ENCODE data around the gene RGL2. TPM values are rescaled to one million over a fixed set of nuclear protein-coding genes. Genes with fewer than 3 reads are reported as not detected.

Gene RGL2
- total and polyA plus RNA-seq, 2 of the 13 experiments (the other 11 are each of a cell fraction or from before 2014, with no cell fraction given) = 22.9 to 47.4 TPM

- peak; percentile 39; the same call in 1 of the 2 replicates for TF ChIP-seq THAP9 (CRISPR knock-in tag; IDR thresholded peaks at IDR 0.05; ENCODE audit: borderline replicate concordance)
- 0 out of 2 replicates have a peak, but pooled peaks have one; percentile 7 for TF ChIP-seq ZNF367 (CRISPR knock-in tag; IDR thresholded peaks at IDR 0.05; ENCODE audit: borderline replicate concordance)
- TF ChIP-seq, protein P1, sequence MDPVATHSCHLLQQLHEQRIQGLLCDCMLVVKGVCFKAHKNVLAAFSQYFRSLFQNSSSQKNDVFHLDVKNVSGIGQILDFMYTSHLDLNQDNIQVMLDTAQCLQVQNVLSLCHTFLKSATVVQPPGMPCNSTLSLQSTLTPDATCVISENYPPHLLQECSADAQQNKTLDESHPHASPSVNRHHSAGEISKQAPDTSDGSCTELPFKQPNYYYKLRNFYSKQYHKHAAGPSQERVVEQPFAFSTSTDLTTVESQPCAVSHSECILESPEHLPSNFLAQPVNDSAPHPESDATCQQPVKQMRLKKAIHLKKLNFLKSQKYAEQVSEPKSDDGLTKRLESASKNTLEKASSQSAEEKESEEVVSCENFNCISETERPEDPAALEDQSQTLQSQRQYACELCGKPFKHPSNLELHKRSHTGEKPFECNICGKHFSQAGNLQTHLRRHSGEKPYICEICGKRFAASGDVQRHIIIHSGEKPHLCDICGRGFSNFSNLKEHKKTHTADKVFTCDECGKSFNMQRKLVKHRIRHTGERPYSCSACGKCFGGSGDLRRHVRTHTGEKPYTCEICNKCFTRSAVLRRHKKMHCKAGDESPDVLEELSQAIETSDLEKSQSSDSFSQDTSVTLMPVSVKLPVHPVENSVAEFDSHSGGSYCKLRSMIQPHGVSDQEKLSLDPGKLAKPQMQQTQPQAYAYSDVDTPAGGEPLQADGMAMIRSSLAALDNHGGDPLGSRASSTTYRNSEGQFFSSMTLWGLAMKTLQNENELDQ (CRISPR knock-in tag; IDR thresholded peaks at IDR 0.05; ENCODE audit: borderline replicate concordance) = no peak
- TF ChIP-seq NBN (conservative IDR thresholded peaks at IDR 0.05) = no peak
- peak; percentile 66 for TF ChIP-seq RBFOX2 (IDR thresholded peaks at IDR 0.05; ENCODE audit: low read depth, low read length)
- TF ChIP-seq, protein P2, sequence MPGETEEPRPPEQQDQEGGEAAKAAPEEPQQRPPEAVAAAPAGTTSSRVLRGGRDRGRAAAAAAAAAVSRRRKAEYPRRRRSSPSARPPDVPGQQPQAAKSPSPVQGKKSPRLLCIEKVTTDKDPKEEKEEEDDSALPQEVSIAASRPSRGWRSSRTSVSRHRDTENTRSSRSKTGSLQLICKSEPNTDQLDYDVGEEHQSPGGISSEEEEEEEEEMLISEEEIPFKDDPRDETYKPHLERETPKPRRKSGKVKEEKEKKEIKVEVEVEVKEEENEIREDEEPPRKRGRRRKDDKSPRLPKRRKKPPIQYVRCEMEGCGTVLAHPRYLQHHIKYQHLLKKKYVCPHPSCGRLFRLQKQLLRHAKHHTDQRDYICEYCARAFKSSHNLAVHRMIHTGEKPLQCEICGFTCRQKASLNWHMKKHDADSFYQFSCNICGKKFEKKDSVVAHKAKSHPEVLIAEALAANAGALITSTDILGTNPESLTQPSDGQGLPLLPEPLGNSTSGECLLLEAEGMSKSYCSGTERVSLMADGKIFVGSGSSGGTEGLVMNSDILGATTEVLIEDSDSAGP (CRISPR knock-in tag; IDR thresholded peaks at IDR 0.05; ENCODE audit: borderline replicate concordance) = peak; percentile 57; the same call in 1 of the 2 replicates
- TF ChIP-seq ZNF589 (CRISPR knock-in tag; conservative IDR thresholded peaks at IDR 0.05) = 0 out of 2 replicates have a peak, but pooled peaks have one; percentile 68
- TF ChIP-seq ZNF260 (CRISPR knock-in tag; IDR thresholded peaks at IDR 0.05; ENCODE audit: borderline replicate concordance, low read depth) = no peak
- TF ChIP-seq ATF7-NPFF (CRISPR knock-in tag; IDR thresholded peaks at IDR 0.05; ENCODE audit: low read depth) = no peak
Observed at GRCh38 chr6:33314943-33315792, 16.4 kb upstream of the RGL2 start (continued).

All from HepG2 (cell line).